SK-N-SH treated with all-trans-retinoic acid at 6 μM for 48 hours (cell line): ENCODE results near the gene RETREG1.

Source experiments
- ATAC-seq: fragments of 200-7000 bp; cut with Tn5 transposase; 3 replicates; pipeline ENCODE4 v1.9.1; 2020; ENCODE audit warnings: mild to moderate bottlenecking, moderate library complexity
- ARNTL ChIP-seq: fragments of 450-650 bp; formaldehyde crosslinking; IDR thresholded peaks from 2 replicates; pipeline ENCODE4 v1.5.0; 2020; ENCODE audit warnings: low read depth, mild to moderate bottlenecking, moderate library complexity, borderline replicate concordance
- BACH2 ChIP-seq: fragments of 250-450 bp; sonication (Bioruptor Pico); IDR thresholded peaks from 2 replicates; pipeline ENCODE4 v1.9.0; 2021; ENCODE audit warnings: mild to moderate bottlenecking, borderline replicate concordance
- ESRRG ChIP-seq: fragments of 250-450 bp; sonication (Bioruptor Pico); IDR thresholded peaks from 2 replicates; pipeline ENCODE4 v1.6.1; 2021; ENCODE audit warnings: mild to moderate bottlenecking
- GLIS3 ChIP-seq: fragments of 250-450 bp; sonication (Bioruptor Pico); IDR thresholded peaks from 2 replicates; pipeline ENCODE4 v1.5.0; 2020; ENCODE audit warnings: mild to moderate bottlenecking, moderate library complexity
- ISL1 ChIP-seq: fragments of 250-450 bp; sonication (Bioruptor Pico); IDR thresholded peaks from 2 replicates; pipeline ENCODE4 v2.1.2; 2022; ENCODE audit warnings: mild to moderate bottlenecking, moderate library complexity
- OSR1 ChIP-seq: fragments of 250-450 bp; sonication (Bioruptor Pico); IDR thresholded peaks from 2 replicates; pipeline ENCODE4 v1.8.0; 2022; ENCODE audit warnings: moderate library complexity, mild to moderate bottlenecking, inconsistent platforms
- PPARA ChIP-seq: fragments of 250-450 bp; sonication (Bioruptor Pico); IDR thresholded peaks from 2 replicates; pipeline ENCODE4 v1.5.0; 2020; ENCODE audit warnings: mild to moderate bottlenecking, borderline replicate concordance
- SNAI2 ChIP-seq: fragments of 250-450 bp; sonication (Bioruptor Pico); IDR thresholded peaks from 2 replicates; pipeline ENCODE4 v1.5.0; 2020; ENCODE audit warnings: mild to moderate bottlenecking, moderate library complexity
- TCF4 ChIP-seq: fragments of 250-450 bp; sonication (Bioruptor Pico); IDR thresholded peaks from 2 replicates; pipeline ENCODE4 v1.8.0; 2021; ENCODE audit warnings: mild to moderate bottlenecking, moderate library complexity, borderline replicate concordance
- TOX ChIP-seq: fragments of 250-450 bp; sonication (Bioruptor Pico); IDR thresholded peaks from 2 replicates; pipeline ENCODE4 v1.8.0; 2021; ENCODE audit warnings: mild to moderate bottlenecking, moderate library complexity, borderline replicate concordance
- ZC3H10 ChIP-seq: fragments of 250-450 bp; sonication (Bioruptor Pico); IDR thresholded peaks from 2 replicates; pipeline ENCODE4 v1.5.1; 2021; ENCODE audit warnings: mild to moderate bottlenecking, moderate library complexity
- ZFP3 ChIP-seq: fragments of 250-450 bp; sonication (Bioruptor Pico); IDR thresholded peaks from 2 replicates; pipeline ENCODE4 v1.5.0; 2020; ENCODE audit warnings: mild to moderate bottlenecking, moderate library complexity
- ZFP30 ChIP-seq: fragments of 450-650 bp; formaldehyde crosslinking; IDR thresholded peaks from 2 replicates; pipeline ENCODE4 v1.5.0; 2022; ENCODE audit warnings: mild to moderate bottlenecking, moderate library complexity
- ZNF565 ChIP-seq: fragments of 450-650 bp; formaldehyde crosslinking; conservative IDR thresholded peaks from 2 replicates; pipeline ENCODE4 v1.5.0; 2020; ENCODE audit warnings: low read depth, mild to moderate bottlenecking, moderate library complexity
- ZNF70 ChIP-seq: fragments of 450-650 bp; formaldehyde crosslinking; IDR thresholded peaks from 2 replicates; pipeline ENCODE4 v1.5.0; 2020; ENCODE audit warnings: mild to moderate bottlenecking, moderate library complexity
- ZNF8 ChIP-seq: fragments of 450-650 bp; formaldehyde crosslinking; IDR thresholded peaks from 2 replicates; pipeline ENCODE4 v1.5.0; 2020; ENCODE audit warnings: mild to moderate bottlenecking, moderate library complexity
- TF ChIP-seq, protein P1 (sequence below): fragments of 250-450 bp; sonication (Bioruptor Pico); IDR thresholded peaks from 2 replicates; pipeline ENCODE4 v1.8.0; 2020; ENCODE audit warnings: mild to moderate bottlenecking, moderate library complexity, borderline replicate concordance
- TF ChIP-seq, protein P2 (sequence below): fragments of 250-450 bp; sonication (Bioruptor Pico); IDR thresholded peaks from 2 replicates; pipeline ENCODE4 v1.5.1; 2021; ENCODE audit warnings: mild to moderate bottlenecking, moderate library complexity
- TF ChIP-seq, protein P3 (sequence below): fragments of 250-450 bp; sonication (Bioruptor Pico); IDR thresholded peaks from 2 replicates; pipeline ENCODE4 v1.5.1; 2020; ENCODE audit warnings: low read depth, mild to moderate bottlenecking, moderate library complexity
- TF ChIP-seq, protein P4 (sequence below): fragments of 250-450 bp; sonication (Bioruptor Pico); IDR thresholded peaks from 2 replicates; pipeline ENCODE4 v1.8.0; 2021; ENCODE audit warnings: low read depth, mild to moderate bottlenecking, moderate library complexity, borderline replicate concordance

The RETREG1 gene

DNA sequence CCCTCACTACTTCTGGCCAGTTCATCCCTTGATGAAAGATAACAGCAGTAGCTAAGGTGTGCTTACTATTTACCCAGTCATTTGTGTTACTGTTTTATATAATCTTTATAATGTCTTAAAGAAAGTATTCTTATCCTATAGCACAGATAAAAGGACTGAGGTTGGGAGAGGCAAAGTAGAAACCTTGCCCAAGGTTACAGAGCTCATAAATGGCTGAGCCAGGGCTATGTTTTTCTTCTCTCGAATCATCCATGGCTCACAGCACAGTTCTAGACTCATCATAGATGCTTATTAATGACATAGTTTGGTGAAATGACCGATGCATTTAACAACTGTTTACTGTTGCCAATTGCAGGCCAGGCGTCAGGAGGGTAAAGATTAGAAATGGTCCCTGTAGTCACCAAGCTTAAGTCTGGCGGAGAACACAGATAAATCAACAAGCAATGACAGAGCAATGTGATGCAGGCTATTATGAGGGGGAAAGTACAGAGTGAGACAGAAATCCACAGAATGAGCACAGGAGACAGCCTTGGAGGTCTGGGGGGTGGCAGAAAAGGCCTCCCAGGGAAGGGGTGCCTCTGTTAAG lies 85.6 kb downstream of the RETREG1 start:
- ATAC-seq: no peak
- TF ChIP-seq OSR1 (CRISPR knock-in tag) (no peak), ZFP30 (CRISPR knock-in tag) (no peak), ZNF70 (CRISPR knock-in tag) (no peak), ESRRG (no peak), ZNF8 (CRISPR knock-in tag) (no peak), ZC3H10 (no peak), ARNTL (no peak), ZNF565 (CRISPR knock-in tag) (no peak), SNAI2 (CRISPR knock-in tag) (no peak), ZFP3 (CRISPR knock-in tag) (no peak), GLIS3 (CRISPR knock-in tag) (no peak)
- TF ChIP-seq, protein P1, sequence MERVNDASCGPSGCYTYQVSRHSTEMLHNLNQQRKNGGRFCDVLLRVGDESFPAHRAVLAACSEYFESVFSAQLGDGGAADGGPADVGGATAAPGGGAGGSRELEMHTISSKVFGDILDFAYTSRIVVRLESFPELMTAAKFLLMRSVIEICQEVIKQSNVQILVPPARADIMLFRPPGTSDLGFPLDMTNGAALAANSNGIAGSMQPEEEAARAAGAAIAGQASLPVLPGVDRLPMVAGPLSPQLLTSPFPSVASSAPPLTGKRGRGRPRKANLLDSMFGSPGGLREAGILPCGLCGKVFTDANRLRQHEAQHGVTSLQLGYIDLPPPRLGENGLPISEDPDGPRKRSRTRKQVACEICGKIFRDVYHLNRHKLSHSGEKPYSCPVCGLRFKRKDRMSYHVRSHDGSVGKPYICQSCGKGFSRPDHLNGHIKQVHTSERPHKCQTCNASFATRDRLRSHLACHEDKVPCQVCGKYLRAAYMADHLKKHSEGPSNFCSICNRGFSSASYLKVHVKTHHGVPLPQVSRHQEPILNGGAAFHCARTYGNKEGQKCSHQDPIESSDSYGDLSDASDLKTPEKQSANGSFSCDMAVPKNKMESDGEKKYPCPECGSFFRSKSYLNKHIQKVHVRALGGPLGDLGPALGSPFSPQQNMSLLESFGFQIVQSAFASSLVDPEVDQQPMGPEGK: no peak
- TF ChIP-seq, protein P2, sequence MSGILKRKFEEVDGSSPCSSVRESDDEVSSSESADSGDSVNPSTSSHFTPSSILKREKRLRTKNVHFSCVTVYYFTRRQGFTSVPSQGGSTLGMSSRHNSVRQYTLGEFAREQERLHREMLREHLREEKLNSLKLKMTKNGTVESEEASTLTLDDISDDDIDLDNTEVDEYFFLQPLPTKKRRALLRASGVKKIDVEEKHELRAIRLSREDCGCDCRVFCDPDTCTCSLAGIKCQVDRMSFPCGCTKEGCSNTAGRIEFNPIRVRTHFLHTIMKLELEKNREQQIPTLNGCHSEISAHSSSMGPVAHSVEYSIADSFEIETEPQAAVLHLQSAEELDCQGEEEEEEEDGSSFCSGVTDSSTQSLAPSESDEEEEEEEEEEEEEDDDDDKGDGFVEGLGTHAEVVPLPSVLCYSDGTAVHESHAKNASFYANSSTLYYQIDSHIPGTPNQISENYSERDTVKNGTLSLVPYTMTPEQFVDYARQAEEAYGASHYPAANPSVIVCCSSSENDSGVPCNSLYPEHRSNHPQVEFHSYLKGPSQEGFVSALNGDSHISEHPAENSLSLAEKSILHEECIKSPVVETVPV (CRISPR knock-in tag): no peak
- TF ChIP-seq, protein P3, sequence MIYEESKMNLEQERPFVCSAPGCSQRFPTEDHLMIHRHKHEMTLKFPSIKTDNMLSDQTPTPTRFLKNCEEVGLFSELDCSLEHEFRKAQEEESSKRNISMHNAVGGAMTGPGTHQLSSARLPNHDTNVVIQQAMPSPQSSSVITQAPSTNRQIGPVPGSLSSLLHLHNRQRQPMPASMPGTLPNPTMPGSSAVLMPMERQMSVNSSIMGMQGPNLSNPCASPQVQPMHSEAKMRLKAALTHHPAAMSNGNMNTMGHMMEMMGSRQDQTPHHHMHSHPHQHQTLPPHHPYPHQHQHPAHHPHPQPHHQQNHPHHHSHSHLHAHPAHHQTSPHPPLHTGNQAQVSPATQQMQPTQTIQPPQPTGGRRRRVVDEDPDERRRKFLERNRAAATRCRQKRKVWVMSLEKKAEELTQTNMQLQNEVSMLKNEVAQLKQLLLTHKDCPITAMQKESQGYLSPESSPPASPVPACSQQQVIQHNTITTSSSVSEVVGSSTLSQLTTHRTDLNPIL (CRISPR knock-in tag): no peak

DNA sequence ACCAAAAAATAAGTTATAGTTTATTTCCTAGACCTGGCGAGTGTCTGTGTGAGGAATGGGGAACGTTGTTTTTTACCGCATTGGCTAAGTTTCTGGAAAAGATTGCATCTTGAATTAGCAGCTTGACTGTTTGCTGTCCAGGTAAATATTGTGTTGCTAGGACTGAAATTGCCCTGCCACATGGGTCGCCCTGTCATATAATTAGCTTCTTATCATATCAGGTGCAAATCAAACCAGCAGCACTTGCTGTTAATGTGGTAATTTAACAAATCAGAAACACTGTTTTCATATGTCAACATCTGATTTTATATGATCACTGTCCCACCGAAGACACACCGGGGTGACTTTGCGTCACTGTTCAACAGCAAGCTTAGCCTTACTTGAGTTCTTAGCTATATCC lies 87.5 kb downstream of the RETREG1 start:
- no peak for ATAC-seq
- TF ChIP-seq TCF4 (CRISPR knock-in tag) (no peak), GLIS3 (CRISPR knock-in tag) (no peak), ZNF70 (CRISPR knock-in tag) (no peak), TOX (CRISPR knock-in tag) (no peak), ZNF565 (CRISPR knock-in tag) (no peak), PPARA (CRISPR knock-in tag) (no peak), ZNF8 (CRISPR knock-in tag) (no peak), OSR1 (CRISPR knock-in tag) (no peak)
- TF ChIP-seq, protein P3 (CRISPR knock-in tag): no peak
- TF ChIP-seq, protein P1: no peak
- TF ChIP-seq, protein P4, sequence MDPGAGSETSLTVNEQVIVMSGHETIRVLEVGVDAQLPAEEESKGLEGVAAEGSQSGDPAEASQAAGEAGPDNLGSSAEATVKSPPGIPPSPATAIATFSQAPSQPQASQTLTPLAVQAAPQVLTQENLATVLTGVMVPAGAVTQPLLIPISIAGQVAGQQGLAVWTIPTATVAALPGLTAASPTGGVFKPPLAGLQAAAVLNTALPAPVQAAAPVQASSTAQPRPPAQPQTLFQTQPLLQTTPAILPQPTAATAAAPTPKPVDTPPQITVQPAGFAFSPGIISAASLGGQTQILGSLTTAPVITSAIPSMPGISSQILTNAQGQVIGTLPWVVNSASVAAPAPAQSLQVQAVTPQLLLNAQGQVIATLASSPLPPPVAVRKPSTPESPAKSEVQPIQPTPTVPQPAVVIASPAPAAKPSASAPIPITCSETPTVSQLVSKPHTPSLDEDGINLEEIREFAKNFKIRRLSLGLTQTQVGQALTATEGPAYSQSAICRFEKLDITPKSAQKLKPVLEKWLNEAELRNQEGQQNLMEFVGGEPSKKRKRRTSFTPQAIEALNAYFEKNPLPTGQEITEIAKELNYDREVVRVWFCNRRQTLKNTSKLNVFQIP (CRISPR knock-in tag): no peak

DNA sequence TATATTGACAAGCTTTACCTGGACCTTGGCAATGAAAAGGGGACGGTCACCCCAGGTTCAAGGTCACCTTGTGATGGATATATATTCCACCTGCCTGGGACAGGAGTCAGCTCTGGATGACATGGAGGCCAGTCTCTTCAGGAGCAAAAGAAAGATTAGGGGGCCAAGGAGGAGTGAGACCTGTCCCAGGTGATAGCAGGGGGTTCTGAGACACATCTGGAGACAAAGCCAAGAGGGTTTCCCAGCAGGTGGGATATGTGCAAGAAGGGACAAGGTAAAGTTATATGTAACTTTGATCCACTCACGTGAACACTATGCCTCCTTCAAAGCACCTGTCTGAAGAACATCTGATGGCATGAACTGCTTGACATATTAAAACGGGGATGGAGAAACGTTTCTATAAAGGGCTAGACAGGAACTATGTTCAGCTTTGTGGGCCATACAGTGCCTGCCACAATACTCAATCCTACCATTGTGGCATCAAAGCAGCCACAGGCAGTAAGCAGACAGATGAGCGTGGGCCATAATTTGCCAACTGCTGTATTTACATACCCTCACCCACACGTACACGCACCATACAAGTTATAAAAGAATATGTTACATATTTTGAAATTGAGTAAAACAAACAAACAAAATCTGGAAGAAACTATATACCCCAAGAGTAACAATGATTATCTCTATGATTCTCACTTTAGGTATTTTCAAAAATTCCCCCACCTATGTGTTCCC lies 88.3 kb downstream of the RETREG1 start:
- ATAC-seq: no peak
- TF ChIP-seq ZFP3 (CRISPR knock-in tag): no peak
- no peak for TF ChIP-seq BACH2 (CRISPR knock-in tag)
- no peak for TF ChIP-seq ARNTL
- TF ChIP-seq ZC3H10: no peak
- no peak for TF ChIP-seq GLIS3 (CRISPR knock-in tag)
- no peak for TF ChIP-seq SNAI2 (CRISPR knock-in tag)
- TF ChIP-seq, protein P3 (CRISPR knock-in tag): no peak
- TF ChIP-seq, protein P1: no peak
- TF ChIP-seq ISL1 (CRISPR knock-in tag): no peak
- TF ChIP-seq ZNF565 (CRISPR knock-in tag): no peak
- no peak for TF ChIP-seq ZFP30 (CRISPR knock-in tag)
- TF ChIP-seq ZNF8 (CRISPR knock-in tag): no peak
